22Rv1 (cell line): ENCODE data around the gene WWOX.

ENCODE experiments used
- H3K27ac ChIP-seq: fragments of 450-650 bp; 2 replicates; pipeline ENCODE4 v1.5.1; 2017
- ZFX ChIP-seq: fragments of 450-650 bp; IDR thresholded peaks from 2 replicates; pipeline ENCODE4 v1.6.1; 2017; ENCODE audit warnings: antibody characterized with exemption, borderline replicate concordance
- TF ChIP-seq, protein P1 (sequence below): fragments of 450-650 bp; IDR thresholded peaks from 2 replicates; pipeline ENCODE4 v1.5.1; 2017; ENCODE audit warnings: mild to moderate bottlenecking

WWOX gene

DNA sequence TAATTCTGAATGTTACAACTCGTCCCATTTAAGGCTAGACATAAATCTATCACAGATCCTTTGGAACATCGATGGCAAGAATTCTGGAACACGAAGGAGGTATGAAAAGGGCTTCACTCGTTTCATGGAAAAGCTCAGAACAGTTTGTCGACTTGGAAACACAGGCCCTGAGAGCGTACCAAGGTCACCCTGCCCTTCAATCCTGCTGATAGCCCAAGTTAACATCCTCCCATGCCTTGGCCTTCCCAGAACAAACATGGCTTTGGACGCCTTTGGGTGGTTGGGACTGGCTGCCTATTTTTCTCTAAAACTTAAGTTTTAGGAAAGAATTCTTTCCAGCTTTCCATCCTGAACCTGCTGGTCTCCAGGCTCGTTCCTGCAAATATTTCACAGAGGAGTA is 1105.0 kb downstream of the WWOX start:
- no peak overlapping the region for H3K27ac ChIP-seq
- TF ChIP-seq, protein P1, sequence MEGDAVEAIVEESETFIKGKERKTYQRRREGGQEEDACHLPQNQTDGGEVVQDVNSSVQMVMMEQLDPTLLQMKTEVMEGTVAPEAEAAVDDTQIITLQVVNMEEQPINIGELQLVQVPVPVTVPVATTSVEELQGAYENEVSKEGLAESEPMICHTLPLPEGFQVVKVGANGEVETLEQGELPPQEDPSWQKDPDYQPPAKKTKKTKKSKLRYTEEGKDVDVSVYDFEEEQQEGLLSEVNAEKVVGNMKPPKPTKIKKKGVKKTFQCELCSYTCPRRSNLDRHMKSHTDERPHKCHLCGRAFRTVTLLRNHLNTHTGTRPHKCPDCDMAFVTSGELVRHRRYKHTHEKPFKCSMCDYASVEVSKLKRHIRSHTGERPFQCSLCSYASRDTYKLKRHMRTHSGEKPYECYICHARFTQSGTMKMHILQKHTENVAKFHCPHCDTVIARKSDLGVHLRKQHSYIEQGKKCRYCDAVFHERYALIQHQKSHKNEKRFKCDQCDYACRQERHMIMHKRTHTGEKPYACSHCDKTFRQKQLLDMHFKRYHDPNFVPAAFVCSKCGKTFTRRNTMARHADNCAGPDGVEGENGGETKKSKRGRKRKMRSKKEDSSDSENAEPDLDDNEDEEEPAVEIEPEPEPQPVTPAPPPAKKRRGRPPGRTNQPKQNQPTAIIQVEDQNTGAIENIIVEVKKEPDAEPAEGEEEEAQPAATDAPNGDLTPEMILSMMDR, result no peak
- no peak for TF ChIP-seq ZFX

DNA sequence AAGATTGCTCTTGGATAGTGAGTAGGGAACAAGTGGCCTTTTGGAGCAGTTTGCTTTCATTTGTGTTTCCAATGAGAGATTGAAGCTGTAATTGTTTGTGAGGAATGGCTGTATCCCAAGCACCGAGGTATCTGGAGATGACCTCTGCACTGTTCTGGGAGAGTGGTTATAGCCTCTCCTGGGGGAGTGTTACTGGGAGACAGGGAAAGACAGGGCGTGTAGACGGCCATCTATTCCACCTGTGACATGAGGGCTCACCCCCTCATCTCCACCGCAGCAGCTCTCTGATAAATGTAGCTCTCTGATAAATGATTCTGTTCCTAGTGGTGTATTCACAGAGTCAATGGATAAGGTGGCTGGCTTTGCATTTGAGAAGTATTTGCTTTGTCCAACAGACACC is 1107.4 kb downstream of the WWOX start:
- H3K27ac ChIP-seq, result no peak overlapping the region
- TF ChIP-seq, protein P1, result no peak
- no peak for TF ChIP-seq ZFX

DNA sequence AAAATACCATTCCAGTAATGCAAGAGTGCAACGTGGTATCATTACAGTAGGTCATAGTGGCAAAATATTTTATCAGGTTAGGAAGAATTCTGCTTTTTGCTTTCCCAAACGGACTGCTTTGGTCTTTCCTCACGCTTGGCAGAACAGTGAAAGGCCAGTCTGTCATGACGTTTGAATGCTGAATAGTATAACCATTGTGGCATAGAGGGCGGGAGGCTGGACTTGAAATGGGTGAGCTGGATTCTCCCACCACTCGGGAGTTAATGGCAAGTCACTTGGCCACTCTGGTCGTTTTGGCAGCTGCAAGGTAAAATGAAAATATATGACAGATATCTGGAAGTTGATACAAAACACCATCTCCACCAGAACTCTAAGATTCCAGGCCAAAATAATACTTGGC is 1109.9 kb downstream of the WWOX start:
- no peak overlapping the region for H3K27ac ChIP-seq
- TF ChIP-seq ZFX, result no peak
- TF ChIP-seq, protein P1, result no peak

DNA sequence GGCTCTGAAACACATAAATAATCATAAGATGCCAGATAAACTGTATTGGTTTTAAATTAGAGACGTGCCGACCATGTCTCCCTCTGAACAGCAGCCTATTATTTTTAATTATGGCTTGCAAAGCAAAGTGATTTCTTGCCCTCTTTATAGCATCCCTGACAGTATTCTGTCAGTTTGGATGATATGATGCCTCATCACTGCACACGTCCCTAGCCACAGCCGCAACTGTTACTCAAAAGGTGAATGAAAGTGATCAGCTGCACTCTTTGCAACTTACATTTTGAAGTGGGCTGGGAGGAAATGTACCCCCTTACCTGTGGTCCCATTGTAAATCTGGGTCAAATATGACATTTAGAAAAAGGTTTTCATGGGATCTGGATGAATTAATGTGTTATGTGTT is 1111.2 kb downstream of the WWOX start:
- TF ChIP-seq ZFX, result no peak
- TF ChIP-seq, protein P1, result no peak
- H3K27ac ChIP-seq, result no peak overlapping the region

DNA sequence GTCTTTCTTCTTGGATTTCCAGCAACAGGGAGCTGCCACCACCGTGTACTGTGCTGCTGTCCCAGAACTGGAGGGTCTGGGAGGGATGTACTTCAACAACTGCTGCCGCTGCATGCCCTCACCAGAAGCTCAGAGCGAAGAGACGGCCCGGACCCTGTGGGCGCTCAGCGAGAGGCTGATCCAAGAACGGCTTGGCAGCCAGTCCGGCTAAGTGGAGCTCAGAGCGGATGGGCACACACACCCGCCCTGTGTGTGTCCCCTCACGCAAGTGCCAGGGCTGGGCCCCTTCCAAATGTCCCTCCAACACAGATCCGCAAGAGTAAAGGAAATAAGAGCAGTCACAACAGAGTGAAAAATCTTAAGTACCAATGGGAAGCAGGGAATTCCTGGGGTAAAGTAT is 1112.1 kb downstream of the WWOX start:
- TF ChIP-seq, protein P1, result no peak
- no peak for TF ChIP-seq ZFX
- no peak overlapping the region for H3K27ac ChIP-seq

DNA sequence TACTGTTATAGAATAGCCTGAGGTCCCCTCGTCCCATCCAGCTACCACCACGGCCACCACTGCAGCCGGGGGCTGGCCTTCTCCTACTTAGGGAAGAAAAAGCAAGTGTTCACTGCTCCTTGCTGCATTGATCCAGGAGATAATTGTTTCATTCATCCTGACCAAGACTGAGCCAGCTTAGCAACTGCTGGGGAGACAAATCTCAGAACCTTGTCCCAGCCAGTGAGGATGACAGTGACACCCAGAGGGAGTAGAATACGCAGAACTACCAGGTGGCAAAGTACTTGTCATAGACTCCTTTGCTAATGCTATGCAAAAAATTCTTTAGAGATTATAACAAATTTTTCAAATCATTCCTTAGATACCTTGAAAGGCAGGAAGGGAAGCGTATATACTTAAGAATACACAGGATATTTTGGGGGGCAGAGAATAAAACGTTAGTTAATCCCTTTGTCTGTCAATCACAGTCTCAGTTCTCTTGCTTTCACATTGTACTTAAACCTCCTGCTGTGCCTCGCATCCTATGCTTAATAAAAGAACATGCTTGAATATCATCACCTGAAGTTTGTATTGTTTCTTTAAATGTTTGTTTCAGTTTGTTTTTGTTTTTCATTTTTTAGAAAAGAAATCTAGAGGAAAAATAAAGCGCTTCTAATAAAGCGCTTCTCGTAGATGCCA is 1112.8 kb downstream of the WWOX start:
- TF ChIP-seq, protein P1, result no peak
- TF ChIP-seq ZFX, result no peak
- H3K27ac ChIP-seq, result no peak overlapping the region

DNA sequence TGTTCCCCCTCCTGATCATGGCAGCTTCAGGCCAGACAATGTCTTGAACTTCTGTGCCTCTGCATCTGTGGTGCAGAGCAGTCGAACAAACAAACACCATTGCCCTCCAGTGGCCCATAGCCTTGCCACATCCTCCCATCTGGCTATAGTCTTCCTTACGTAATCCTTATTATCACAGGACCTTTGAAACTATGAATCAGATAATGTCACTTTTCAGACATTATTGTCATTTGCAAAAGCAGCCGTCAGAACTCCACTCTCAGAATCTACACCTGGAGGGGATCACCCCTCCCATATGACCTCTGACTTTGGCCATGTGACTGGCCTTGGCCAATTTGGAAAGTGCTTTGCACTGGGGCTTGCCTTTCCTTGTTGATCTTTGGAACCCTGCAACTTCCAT is 1113.8 kb downstream of the WWOX start:
- TF ChIP-seq, protein P1, result no peak
- TF ChIP-seq ZFX, result no peak
- H3K27ac ChIP-seq, result no peak overlapping the region
